ENCODE results near the gene TEX44. TPM values are rescaled to one million over a fixed set of nuclear protein-coding genes. Genes with fewer than 3 reads are reported as not detected.

TEX44 gene
- total RNA-seq: not detected
- polyA plus RNA-seq: not detected
- total RNA-seq: not detected

GRCh38 chr2:231592636-231593145 is at the start of gene TEX44:
TEX44 (plus strand) TSS chr2:231592864; CDS start chr2:231592952, 88 bp downstream.
- CTCF ChIA-PET: interaction anchor here (1.1 kb wide), 1 partner anchor 9 kb away, joined by 3 read pairs; no protein-coding TSS in a partner anchor
- no peak for ATAC-seq

GRCh38 chr2:231545105-231545902 is 47.4 kb upstream of the TEX44 start:
- ChIA-PET POLR2A (interaction anchor here (0.7 kb wide), 1 partner anchor 81 kb away, joined by 5 read pairs; the partner anchor contains the start of gene NCL), CTCF (interaction anchor here (0.5 to 1.3 kb wide), 2 partner anchors 9 to 12 kb away, joined by 3 read pairs; no protein-coding TSS in a partner anchor)
- H3K36me3 ChIP-seq (ENCODE audit: control insufficient read depth in 2 of 3, insufficient read depth in 3 of 3, low read length in 3 of 3): no peaks in the 10 kb centered on the region
- Mint-ChIP-seq H3K27me3 (peaks cover 0 to 14% (median 0%) of the 10 kb centered on the region in 5 donors), H3K9me3 (peaks cover 3 to 25% (median 7%) of the 10 kb centered on the region in 11 donors), H3K4me1 (peaks cover 13 to 42% (median 22%) of the 10 kb centered on the region in 7 donors), H3K4me3 (peak overlapping the region; percentile 43 to 81 (median 75)), H3K27ac (peak overlapping the region; percentile 37 to 96 (median 66)), H3K36me3 (peaks cover 0 to 34% (median 8%) of the 10 kb centered on the region in 5 donors)
- peaks cover 15 to 18% of the 10 kb centered on the region in 2 donors for H3K4me1 ChIP-seq (ENCODE audit: control insufficient read depth in 2 of 2, insufficient read depth in 2 of 2, low read length in 2 of 2)
- DNase-seq (peak in 4 of 9 donors; percentile 13 to 71 (median 23)), ATAC-seq (peak; percentile 96)
- peaks cover 0 to 5% (median 0%) of the 10 kb centered on the region in 3 experiments for H3K9me3 ChIP-seq (ENCODE audit: control insufficient read depth in 2 of 3, low read length in 3 of 3)
- no peaks in the 10 kb centered on the region for H3K27me3 ChIP-seq (ENCODE audit: control insufficient read depth in 2 of 2, insufficient read depth in 2 of 2, low read length in 2 of 2)
- intact Hi-C loops (cut with micrococcal nuclease): loop anchor here in 1 of 2 donors (1.0 kb wide), 2 partner anchors 12 to 31 kb away; no protein-coding TSS in a partner anchor
- H3K4me3 ChIP-seq (ENCODE audit: low read length): peak overlapping the region; percentile 35
- H3K27ac ChIP-seq (ENCODE audit: low read depth, low read length): no peak overlapping the region

More at GRCh38 chr2:231592636-231593145, at the start of gene TEX44:
- no peak within 1 kb of the TSS for H3K4me3 ChIP-seq (ENCODE audit: low read length)
- no peaks in the 10 kb centered on the region for H3K27me3 ChIP-seq (ENCODE audit: control insufficient read depth in 2 of 2, insufficient read depth in 2 of 2, low read length in 2 of 2)
- no peaks in the 10 kb centered on the region for H3K4me1 Mint-ChIP-seq
- no peaks in the 10 kb centered on the region for H3K36me3 ChIP-seq (ENCODE audit: control insufficient read depth in 2 of 3, insufficient read depth in 3 of 3, low read length in 3 of 3)
- no peaks in the 10 kb centered on the region for H3K4me1 ChIP-seq (ENCODE audit: control insufficient read depth in 2 of 2, insufficient read depth in 2 of 2, low read length in 2 of 2)
- H3K4me3 Mint-ChIP-seq: no peak within 1 kb of the TSS
- H3K27ac ChIP-seq (ENCODE audit: low read depth, low read length): no peak within 1 kb of the TSS
- intact Hi-C loops (cut with micrococcal nuclease): no loop called here
- POLR2A ChIA-PET: no interaction called here
- H3K27ac Mint-ChIP-seq: no peak within 1 kb of the TSS
- H3K9me3 Mint-ChIP-seq: no peaks in the 10 kb centered on the region
- no peaks in the 10 kb centered on the region for H3K36me3 Mint-ChIP-seq
- H3K27me3 Mint-ChIP-seq: peaks cover 0 to 2% (median 0%) of the 10 kb centered on the region in 5 donors
- DNase-seq: no peak
- H3K9me3 ChIP-seq (ENCODE audit: control insufficient read depth in 2 of 3, low read length in 3 of 3): no peaks in the 10 kb centered on the region

DNA sequence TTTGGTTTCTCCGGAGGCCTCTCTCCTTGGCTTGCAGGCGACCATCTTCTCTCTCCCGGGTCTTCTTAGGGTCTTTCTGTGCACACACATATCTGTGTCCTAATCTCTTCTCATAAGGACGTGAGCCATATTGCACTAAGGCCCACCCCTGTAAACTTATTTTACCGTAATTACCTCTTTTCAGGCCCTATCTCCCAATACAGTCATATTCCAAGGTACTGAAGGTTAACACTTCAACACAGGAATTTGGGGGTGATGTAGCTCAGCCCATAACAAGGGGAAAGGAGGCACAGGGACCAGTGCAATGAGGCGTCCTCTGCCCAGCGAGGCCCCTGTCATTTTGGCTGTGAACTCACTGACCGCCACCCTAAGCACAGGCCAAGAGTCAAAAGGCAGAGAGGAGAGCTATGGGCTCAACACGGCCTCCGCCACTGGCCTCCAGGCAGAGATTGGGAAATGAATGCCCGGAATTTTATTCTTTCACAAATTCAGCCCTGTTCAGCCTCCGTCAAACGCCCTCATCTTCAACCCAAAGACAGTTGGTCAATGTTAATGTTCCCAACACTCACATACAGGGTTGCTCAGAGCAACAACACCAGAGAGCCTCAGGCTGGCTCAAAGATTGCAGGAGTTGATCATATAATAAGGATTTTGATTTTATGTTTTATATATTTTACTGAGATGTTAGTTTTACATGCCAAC is 46.5 kb upstream of the TEX44 start:
- Histone ChIP-seq H3K36me3 (ENCODE audit: control insufficient read depth in 2 of 3, insufficient read depth in 3 of 3, low read length in 3 of 3) (no peaks in the 10 kb centered on the region), H3K9me3 (ENCODE audit: control insufficient read depth in 2 of 3, low read length in 3 of 3) (peaks cover 0 to 5% (median 0%) of the 10 kb centered on the region in 3 experiments), H3K27ac (ENCODE audit: low read depth, low read length) (no peak overlapping the region), H3K27me3 (ENCODE audit: control insufficient read depth in 2 of 2, insufficient read depth in 2 of 2, low read length in 2 of 2) (no peaks in the 10 kb centered on the region), H3K4me1 (ENCODE audit: control insufficient read depth in 2 of 2, insufficient read depth in 2 of 2, low read length in 2 of 2) (peaks cover 15 to 18% of the 10 kb centered on the region in 2 donors), H3K4me3 (ENCODE audit: low read length) (peak overlapping the region; percentile 35)
- CTCF ChIA-PET: interaction anchor here (0.7 kb wide), 1 partner anchor 1369 kb away, joined by 3 read pairs; no protein-coding TSS in a partner anchor
- intact Hi-C loops (cut with micrococcal nuclease): no loop called here
- DNase-seq: no peak
- Mint-ChIP-seq H3K27ac (peak overlapping the region in 7 of 9 donors; percentile 0 to 96 (median 66)), H3K9me3 (peaks cover 3 to 29% (median 10%) of the 10 kb centered on the region in 11 donors), H3K36me3 (peaks cover 0 to 34% (median 8%) of the 10 kb centered on the region in 5 donors), H3K4me3 (peak overlapping the region; percentile 39 to 81 (median 75)), H3K4me1 (peaks cover 13 to 42% (median 22%) of the 10 kb centered on the region in 7 donors), H3K27me3 (peaks cover 0 to 13% (median 0%) of the 10 kb centered on the region in 5 donors)
- ATAC-seq: no peak
- POLR2A ChIA-PET: no interaction called here

DNA sequence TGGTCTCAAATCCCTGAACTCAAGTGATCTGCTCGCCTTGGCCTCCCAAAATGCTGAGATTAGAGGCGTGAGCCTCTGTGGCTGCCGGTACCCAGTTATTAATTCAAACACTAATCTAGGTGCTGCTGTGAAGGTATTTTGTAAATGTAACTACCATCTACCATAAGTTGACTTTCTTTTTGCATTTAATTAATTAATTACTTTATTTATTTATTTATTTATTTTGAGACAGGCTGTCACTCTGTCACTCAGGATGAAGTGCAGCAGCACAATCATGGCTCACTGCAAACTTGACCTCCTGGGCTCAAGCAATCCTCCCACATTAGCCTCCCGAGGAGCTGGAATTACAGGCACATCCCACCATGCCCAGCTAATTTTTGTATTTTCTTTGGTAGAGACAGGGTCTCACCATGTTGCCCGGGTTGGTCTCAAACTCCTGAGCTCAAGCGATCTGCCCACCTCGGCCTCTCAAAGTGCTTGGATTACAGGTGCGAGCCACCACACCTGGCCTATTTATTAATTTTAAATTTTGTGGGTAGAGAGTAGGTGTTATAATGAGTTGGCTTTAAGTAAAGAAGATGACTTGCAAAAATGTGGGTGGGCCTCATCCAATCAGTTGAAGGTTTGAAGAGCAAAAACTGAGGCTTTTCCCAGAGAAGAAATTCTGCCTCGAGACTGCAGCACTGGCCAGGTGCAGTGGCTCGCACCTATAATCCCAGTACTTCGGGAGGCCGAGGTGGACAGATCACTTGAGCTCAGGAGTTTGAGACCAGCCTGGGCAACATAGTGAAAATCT is 45.2 kb upstream of the TEX44 start:
- DNase-seq (no peak), ATAC-seq (no peak)
- peaks cover 0 to 28% (median 6%) of the 10 kb centered on the region in 11 donors for H3K9me3 Mint-ChIP-seq
- no peaks in the 10 kb centered on the region for H3K27me3 ChIP-seq (ENCODE audit: control insufficient read depth in 2 of 2, insufficient read depth in 2 of 2, low read length in 2 of 2)
- H3K9me3 ChIP-seq (ENCODE audit: control insufficient read depth in 2 of 3, low read length in 3 of 3): peaks cover 0 to 6% (median 0%) of the 10 kb centered on the region in 3 experiments
- peaks cover 0 to 32% (median 5%) of the 10 kb centered on the region in 5 donors for H3K36me3 Mint-ChIP-seq
- intact Hi-C loops (cut with micrococcal nuclease): no loop called here
- peaks cover 15 to 18% of the 10 kb centered on the region in 2 donors for H3K4me1 ChIP-seq (ENCODE audit: control insufficient read depth in 2 of 2, insufficient read depth in 2 of 2, low read length in 2 of 2)
- H3K27ac Mint-ChIP-seq: no peak overlapping the region
- H3K27ac ChIP-seq (ENCODE audit: low read depth, low read length): no peak overlapping the region
- peaks cover 0 to 8% (median 0%) of the 10 kb centered on the region in 5 donors for H3K27me3 Mint-ChIP-seq
- ChIA-PET CTCF (interaction anchor here (0.6 to 0.7 kb wide), 2 partner anchors 885 to 1370 kb away, joined by 3 read pairs; no protein-coding TSS in a partner anchor), POLR2A (no interaction called here)
- H3K4me3 ChIP-seq (ENCODE audit: low read length): no peak overlapping the region
- H3K36me3 ChIP-seq (ENCODE audit: control insufficient read depth in 2 of 3, insufficient read depth in 3 of 3, low read length in 3 of 3): no peaks in the 10 kb centered on the region
- peaks cover 13 to 38% (median 21%) of the 10 kb centered on the region in 7 donors for H3K4me1 Mint-ChIP-seq
- H3K4me3 Mint-ChIP-seq: peak overlapping the region in 1 of 10 donors; percentile 26

GRCh38 chr2:231548752-231549151 is 43.9 kb upstream of the TEX44 start:
- Mint-ChIP-seq H3K36me3 (peaks cover 0 to 33% (median 16%) of the 10 kb centered on the region in 5 donors), H3K9me3 (peaks cover 0 to 30% (median 14%) of the 10 kb centered on the region in 11 donors), H3K27ac (peak overlapping the region in 3 of 9 donors; percentile 13 to 43 (median 15)), H3K27me3 (peaks cover 0 to 10% (median 0%) of the 10 kb centered on the region in 5 donors), H3K4me1 (peaks cover 13 to 40% (median 21%) of the 10 kb centered on the region in 7 donors), H3K4me3 (no peak overlapping the region)
- POLR2A ChIA-PET: no interaction called here
- Histone ChIP-seq H3K4me1 (ENCODE audit: control insufficient read depth in 2 of 2, insufficient read depth in 2 of 2, low read length in 2 of 2) (peaks cover 15 to 18% of the 10 kb centered on the region in 2 donors), H3K36me3 (ENCODE audit: control insufficient read depth in 2 of 3, insufficient read depth in 3 of 3, low read length in 3 of 3) (no peaks in the 10 kb centered on the region), H3K9me3 (ENCODE audit: control insufficient read depth in 2 of 3, low read length in 3 of 3) (peaks cover 0 to 8% (median 0%) of the 10 kb centered on the region in 3 experiments), H3K4me3 (ENCODE audit: low read length) (no peak overlapping the region), H3K27ac (ENCODE audit: low read depth, low read length) (no peak overlapping the region), H3K27me3 (ENCODE audit: control insufficient read depth in 2 of 2, insufficient read depth in 2 of 2, low read length in 2 of 2) (no peaks in the 10 kb centered on the region)
- intact Hi-C loops (cut with micrococcal nuclease): no loop called here
- DNase-seq: no peak
- ATAC-seq: no peak
- CTCF ChIA-PET: no interaction called here

Measured in naive thymus-derived CD4-positive, alpha-beta T cell (primary cell).